HG03064 (cell line): ENCODE data around the gene PDE3A.

ENCODE experiments used
- ATAC-seq: cut with Tn5 transposase; IDR thresholded peaks from one replicate; pipeline ENCODE4 v1.9.1; 2021; ENCODE audit warnings: low read depth; ENCODE audit not compliant: unreplicated experiment

Gene PDE3A

GRCh38 chr12:20490213-20490612 is 121.9 kb downstream of the PDE3A start:
- ATAC-seq, result no peak

- no peak for ATAC-seq
Observed at GRCh38 chr12:20491290-20491689, 123.0 kb downstream of the PDE3A start.

- no peak for ATAC-seq
Observed at GRCh38 chr12:20492251-20492760, 124.0 kb downstream of the PDE3A start.

GRCh38 chr12:20493934-20494333 is 125.6 kb downstream of the PDE3A start:
- ATAC-seq, result no peak

GRCh38 chr12:20494851-20495250 is 126.5 kb downstream of the PDE3A start:
- no peak for ATAC-seq

- no peak for ATAC-seq
Observed at GRCh38 chr12:20495997-20496396, 127.7 kb downstream of the PDE3A start.

- no peak for ATAC-seq
Observed at GRCh38 chr12:20497707-20498106, 129.4 kb downstream of the PDE3A start.

GRCh38 chr12:20501958-20502357 is 133.6 kb downstream of the PDE3A start:
- ATAC-seq, result no peak

GRCh38 chr12:20503858-20504257 is 135.5 kb downstream of the PDE3A start:
- no peak for ATAC-seq

- no peak for ATAC-seq
Observed at GRCh38 chr12:20505056-20505455, 136.7 kb downstream of the PDE3A start.

- ATAC-seq, result no peak
Observed at GRCh38 chr12:20507056-20507455, 138.7 kb downstream of the PDE3A start.

GRCh38 chr12:20507711-20508110 is 139.4 kb downstream of the PDE3A start:
- ATAC-seq, result no peak

GRCh38 chr12:20508359-20508758 is 140.0 kb downstream of the PDE3A start:
- no peak for ATAC-seq

GRCh38 chr12:20508962-20509361 is 140.6 kb downstream of the PDE3A start:
- no peak for ATAC-seq

- ATAC-seq, result no peak
Observed at GRCh38 chr12:20510811-20511210, 142.5 kb downstream of the PDE3A start.

- ATAC-seq, result no peak
Observed at GRCh38 chr12:20513189-20513588, 144.9 kb downstream of the PDE3A start.

- no peak for ATAC-seq
Observed at GRCh38 chr12:20514598-20514997, 146.3 kb downstream of the PDE3A start.

GRCh38 chr12:20520532-20520931 is 152.2 kb downstream of the PDE3A start:
- ATAC-seq, result no peak

GRCh38 chr12:20523658-20524057 is 155.3 kb downstream of the PDE3A start:
- ATAC-seq, result no peak

- no peak for ATAC-seq
Observed at GRCh38 chr12:20524113-20524512, 155.8 kb downstream of the PDE3A start.

GRCh38 chr12:20525064-20525610 is 156.8 kb downstream of the PDE3A start:
- ATAC-seq, result no peak

GRCh38 chr12:20527417-20528163 is 159.3 kb downstream of the PDE3A start:
- no peak for ATAC-seq
